HepG2 (cell line): Measurements from ENCODE around the gene RASAL3.

Experiments used
- BCL3 ChIP-seq: sonication (generic); formaldehyde crosslinking; IDR thresholded peaks from 2 replicates; pipeline ENCODE4 v1.5.1; 2020; ENCODE audit warnings: mild to moderate bottlenecking, missing genetic modification reagents, moderate library complexity
- CTCF ChIP-seq: sonication (generic); formaldehyde crosslinking; IDR thresholded peaks from 2 replicates; pipeline ENCODE4 v1.5.0; 2020; ENCODE audit warnings: mild to moderate bottlenecking, missing genetic modification reagents, moderate library complexity
- EHMT2 ChIP-seq: fragments of 200-600 bp; sonication (generic); IDR thresholded peaks from 2 replicates; pipeline ENCODE4 v1.7.0; 2017; ENCODE audit warnings: antibody characterized with exemption, low read depth, low read length, borderline replicate concordance
- EZH2 ChIP-seq: conservative IDR thresholded peaks from 2 replicates; pipeline ENCODE4 v1.6.1; 2012; ENCODE audit warnings: mild to moderate bottlenecking, low read depth, low read length, moderate library complexity
- HNRNPUL1 ChIP-seq: fragments of 200-400 bp; formaldehyde crosslinking; IDR thresholded peaks from 2 replicates; pipeline ENCODE4 v1.6.1; 2017; ENCODE audit warnings: low read depth, mild to moderate bottlenecking, low read length, moderate library complexity
- NR2C2 ChIP-seq: sonication (generic); formaldehyde crosslinking; IDR thresholded peaks from 2 replicates; pipeline ENCODE4 v1.4.0; 2020; ENCODE audit warnings: missing genetic modification reagents, mild to moderate bottlenecking, moderate library complexity, borderline replicate concordance
- NR2F1 ChIP-seq, 2 experiments: fragments of 450-650 bp in 1 of 2; formaldehyde crosslinking in 1 of 2; IDR thresholded peaks; 2 replicates each; pipeline versions ENCODE4 v1.5.0 to v1.6.1; 2016 to 2020; ENCODE audit warnings: mild to moderate bottlenecking in 1 of 2, missing compliant biosample characterization in 1 of 2, missing genetic modification reagents in 1 of 2, moderate library complexity in 1 of 2
- PHF20 ChIP-seq: sonication (generic); formaldehyde crosslinking; IDR thresholded peaks from 2 replicates; pipeline ENCODE4 v1.5.0; 2020; ENCODE audit warnings: mild to moderate bottlenecking, missing genetic modification reagents
- RERE ChIP-seq: IDR thresholded peaks from 2 replicates; pipeline ENCODE4 v1.6.1; 2016; ENCODE audit warnings: low read depth, missing genetic modification reagents, missing compliant biosample characterization
- TAF1 ChIP-seq: sonication (generic); formaldehyde crosslinking; IDR thresholded peaks from 2 replicates; pipeline ENCODE4 v1.4.0; 2020; ENCODE audit warnings: missing genetic modification reagents
- ZNF101 ChIP-seq: sonication (generic); formaldehyde crosslinking; IDR thresholded peaks from 2 replicates; pipeline ENCODE4 v1.4.0; 2020; ENCODE audit warnings: mild to moderate bottlenecking, low read depth, missing genetic modification reagents, borderline replicate concordance
- ZNF549 ChIP-seq: sonication (generic); formaldehyde crosslinking; IDR thresholded peaks from 2 replicates; pipeline ENCODE4 v1.5.0; 2020; ENCODE audit warnings: missing genetic modification reagents

GRCh38 chr19:15476325-15476724 is 12.0 kb upstream of the RASAL3 start:
- TF ChIP-seq EHMT2 (no peak), ZNF101 (CRISPR knock-in tag) (no peak), NR2F1 (CRISPR knock-in tag; IDR thresholded peaks at IDR 0.05) (no peak), BCL3 (no peak), EZH2 (no peak), TAF1 (CRISPR knock-in tag) (no peak), HNRNPUL1 (no peak), CTCF (no peak), ZNF549 (no peak), PHF20 (CRISPR knock-in tag) (no peak), RERE (CRISPR knock-in tag) (no peak), NR2C2 (CRISPR knock-in tag) (no peak)
